ENCODE measurements around the gene NOVA1. TPM values are rescaled to one million over a fixed set of nuclear protein-coding genes. Genes with fewer than 3 reads are reported as not detected.

The NOVA1 gene
- polyA plus RNA-seq, 2 of the 4 experiments (the other 2 are of a cell fraction) = 5.1 to 9.8 TPM

DNA sequence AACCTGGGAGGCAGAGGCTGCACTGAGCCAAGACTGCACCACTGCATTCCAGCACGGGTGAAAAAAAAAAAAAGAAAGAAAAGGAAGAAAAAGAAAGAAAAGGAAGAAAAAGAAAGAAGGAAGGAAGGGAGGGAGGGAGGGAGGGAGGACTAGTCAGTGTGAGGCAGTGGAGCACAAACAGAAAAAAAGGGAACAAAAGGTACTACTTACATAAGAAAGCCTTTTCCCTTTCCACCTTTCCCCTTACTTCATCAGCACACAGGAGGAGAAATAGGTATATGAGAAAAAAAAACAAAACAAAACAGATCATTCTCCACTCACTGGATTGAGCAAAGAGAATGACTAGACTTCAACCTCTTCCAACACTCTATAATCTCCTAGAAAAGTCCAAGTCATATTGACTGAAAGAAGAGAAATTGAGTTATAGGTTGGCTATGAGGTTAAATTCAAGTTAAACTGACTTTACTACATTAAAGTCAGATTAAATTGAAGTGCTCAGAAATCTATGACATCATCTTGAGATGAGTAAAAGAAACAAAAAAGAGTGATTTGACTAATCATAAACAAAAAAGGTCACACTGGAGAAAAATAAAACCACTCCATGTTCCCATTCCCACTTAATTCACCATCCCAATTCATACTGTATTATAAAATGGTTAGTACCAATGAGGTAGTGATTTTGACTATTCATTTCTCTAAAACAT lies 43.6 kb downstream of the NOVA1 start (continued):
- TF ChIP-seq, protein P1, sequence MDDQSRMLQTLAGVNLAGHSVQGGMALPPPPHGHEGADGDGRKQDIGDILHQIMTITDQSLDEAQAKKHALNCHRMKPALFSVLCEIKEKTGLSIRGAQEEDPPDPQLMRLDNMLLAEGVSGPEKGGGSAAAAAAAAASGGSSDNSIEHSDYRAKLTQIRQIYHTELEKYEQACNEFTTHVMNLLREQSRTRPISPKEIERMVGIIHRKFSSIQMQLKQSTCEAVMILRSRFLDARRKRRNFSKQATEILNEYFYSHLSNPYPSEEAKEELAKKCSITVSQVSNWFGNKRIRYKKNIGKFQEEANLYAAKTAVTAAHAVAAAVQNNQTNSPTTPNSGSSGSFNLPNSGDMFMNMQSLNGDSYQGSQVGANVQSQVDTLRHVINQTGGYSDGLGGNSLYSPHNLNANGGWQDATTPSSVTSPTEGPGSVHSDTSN (IDR thresholded peaks at IDR 0.05) = no peak

DNA sequence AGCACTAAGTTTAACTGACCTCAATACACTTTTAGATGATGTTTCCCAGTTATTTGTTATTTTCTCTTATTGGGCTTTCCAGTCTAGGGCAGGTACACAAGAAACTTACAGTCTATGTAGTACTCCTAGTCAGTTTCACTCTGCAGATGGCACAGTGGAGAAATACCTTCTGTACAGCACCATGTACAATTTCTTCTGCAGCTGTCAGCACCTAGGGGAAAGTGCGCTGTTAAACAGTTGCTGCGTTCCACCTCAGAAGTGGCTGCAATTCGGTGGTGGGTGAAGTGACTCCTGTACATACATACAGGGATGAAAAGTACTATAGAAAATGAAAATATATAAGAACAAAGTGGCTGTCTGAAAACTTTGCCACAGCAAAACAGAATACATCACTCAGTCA lies 48.3 kb downstream of the NOVA1 start:
- Histone ChIP-seq H3K4me1 (no peaks in the 10 kb centered on the region), H3K4me2 (no peak overlapping the region), H3K27ac (no peak overlapping the region), H3K4me3 (no peak overlapping the region), H3K9me3 (no peaks in the 10 kb centered on the region)
- no peak for FAIRE-seq
- ChIA-PET POLR2A (no interaction called here), CTCF (interaction anchor here (0.6 kb wide), 1 partner anchor 129 kb away, joined by 3 read pairs; no protein-coding TSS in a partner anchor)
- 85% methylated on average over 3 of the region's 3 CpGs for WGBS (ENCODE audit: missing lambda C conversion rate)
- TF ChIP-seq, protein P2, sequence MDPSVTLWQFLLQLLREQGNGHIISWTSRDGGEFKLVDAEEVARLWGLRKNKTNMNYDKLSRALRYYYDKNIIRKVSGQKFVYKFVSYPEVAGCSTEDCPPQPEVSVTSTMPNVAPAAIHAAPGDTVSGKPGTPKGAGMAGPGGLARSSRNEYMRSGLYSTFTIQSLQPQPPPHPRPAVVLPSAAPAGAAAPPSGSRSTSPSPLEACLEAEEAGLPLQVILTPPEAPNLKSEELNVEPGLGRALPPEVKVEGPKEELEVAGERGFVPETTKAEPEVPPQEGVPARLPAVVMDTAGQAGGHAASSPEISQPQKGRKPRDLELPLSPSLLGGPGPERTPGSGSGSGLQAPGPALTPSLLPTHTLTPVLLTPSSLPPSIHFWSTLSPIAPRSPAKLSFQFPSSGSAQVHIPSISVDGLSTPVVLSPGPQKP (IDR thresholded peaks at IDR 0.05; ENCODE audit: low read depth, low read length) = no peak
- TF ChIP-seq EP300 (IDR thresholded peaks at IDR 0.05) = no peak
- no peak for TF ChIP-seq FOXS1 (CRISPR knock-in tag; IDR thresholded peaks at IDR 0.05)
- TF ChIP-seq CEBPB (IDR thresholded peaks at IDR 0.05) = no peak
- TF ChIP-seq ZSCAN20 (CRISPR knock-in tag; IDR thresholded peaks at IDR 0.05) = no peak
- no peak for TF ChIP-seq SMC3 (IDR thresholded peaks at IDR 0.05)
- no peak for TF ChIP-seq RFX5 (IDR thresholded peaks at IDR 0.05)
- no peak for TF ChIP-seq HDAC2 (IDR thresholded peaks at IDR 0.05)
- no peak for ATAC-seq
- DNase-seq (ENCODE audit: low read depth in 1 of 2, low spot score in 1 of 2) = no peak

DNA sequence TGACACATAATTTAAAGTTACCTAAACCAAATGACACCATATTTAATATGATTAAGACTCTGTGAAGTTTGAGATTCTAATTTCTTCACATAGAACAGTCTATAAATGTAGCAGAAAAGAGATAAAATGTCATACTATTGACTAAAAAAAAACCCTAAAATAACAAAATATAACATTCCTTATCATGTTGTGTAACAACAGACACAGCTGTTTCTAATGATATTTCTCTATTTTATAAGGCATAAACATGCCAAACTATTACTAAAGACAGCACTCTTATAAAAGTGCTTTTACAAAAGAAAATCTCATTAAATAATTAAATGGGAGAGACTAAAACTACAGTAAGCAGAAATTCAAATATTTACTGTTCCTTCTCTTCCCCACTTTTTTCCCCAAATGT lies 49.4 kb downstream of the NOVA1 start:
- POLR2A ChIA-PET = no interaction called here
- no peak overlapping the region for H3K4me3 ChIP-seq
- no peak for ATAC-seq

More for the DNA sequence above, 49.4 kb downstream of the NOVA1 start:
- CTCF ChIA-PET = no interaction called here
- no peak overlapping the region for H3K4me2 ChIP-seq
- no peaks in the 10 kb centered on the region for H3K4me1 ChIP-seq
- FAIRE-seq (no peak), DNase-seq (ENCODE audit: low read depth in 1 of 2, low spot score in 1 of 2) (no peak)
- no peaks in the 10 kb centered on the region for H3K9me3 ChIP-seq
- TF ChIP-seq, protein P3, sequence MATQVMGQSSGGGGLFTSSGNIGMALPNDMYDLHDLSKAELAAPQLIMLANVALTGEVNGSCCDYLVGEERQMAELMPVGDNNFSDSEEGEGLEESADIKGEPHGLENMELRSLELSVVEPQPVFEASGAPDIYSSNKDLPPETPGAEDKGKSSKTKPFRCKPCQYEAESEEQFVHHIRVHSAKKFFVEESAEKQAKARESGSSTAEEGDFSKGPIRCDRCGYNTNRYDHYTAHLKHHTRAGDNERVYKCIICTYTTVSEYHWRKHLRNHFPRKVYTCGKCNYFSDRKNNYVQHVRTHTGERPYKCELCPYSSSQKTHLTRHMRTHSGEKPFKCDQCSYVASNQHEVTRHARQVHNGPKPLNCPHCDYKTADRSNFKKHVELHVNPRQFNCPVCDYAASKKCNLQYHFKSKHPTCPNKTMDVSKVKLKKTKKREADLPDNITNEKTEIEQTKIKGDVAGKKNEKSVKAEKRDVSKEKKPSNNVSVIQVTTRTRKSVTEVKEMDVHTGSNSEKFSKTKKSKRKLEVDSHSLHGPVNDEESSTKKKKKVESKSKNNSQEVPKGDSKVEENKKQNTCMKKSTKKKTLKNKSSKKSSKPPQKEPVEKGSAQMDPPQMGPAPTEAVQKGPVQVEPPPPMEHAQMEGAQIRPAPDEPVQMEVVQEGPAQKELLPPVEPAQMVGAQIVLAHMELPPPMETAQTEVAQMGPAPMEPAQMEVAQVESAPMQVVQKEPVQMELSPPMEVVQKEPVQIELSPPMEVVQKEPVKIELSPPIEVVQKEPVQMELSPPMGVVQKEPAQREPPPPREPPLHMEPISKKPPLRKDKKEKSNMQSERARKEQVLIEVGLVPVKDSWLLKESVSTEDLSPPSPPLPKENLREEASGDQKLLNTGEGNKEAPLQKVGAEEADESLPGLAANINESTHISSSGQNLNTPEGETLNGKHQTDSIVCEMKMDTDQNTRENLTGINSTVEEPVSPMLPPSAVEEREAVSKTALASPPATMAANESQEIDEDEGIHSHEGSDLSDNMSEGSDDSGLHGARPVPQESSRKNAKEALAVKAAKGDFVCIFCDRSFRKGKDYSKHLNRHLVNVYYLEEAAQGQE (IDR thresholded peaks at IDR 0.05) = no peak
- no peak for TF ChIP-seq EP300 (IDR thresholded peaks at IDR 0.05)
- TF ChIP-seq EHF (CRISPR knock-in tag; IDR thresholded peaks at IDR 0.05) = no peak
- no peak for TF ChIP-seq CEBPB (IDR thresholded peaks at IDR 0.05)
- TF ChIP-seq HOXB5 (CRISPR knock-in tag; IDR thresholded peaks at IDR 0.05) = no peak
- no peak for TF ChIP-seq HDAC2 (IDR thresholded peaks at IDR 0.05)
- no peak for TF ChIP-seq CBX8 (IDR thresholded peaks at IDR 0.05)
- TF ChIP-seq, protein P2 (IDR thresholded peaks at IDR 0.05; ENCODE audit: low read depth, low read length) = no peak
- no peak for TF ChIP-seq BHLHE40 (IDR thresholded peaks at IDR 0.05; ENCODE audit: low read depth, low read length)
- no peak for TF ChIP-seq POLR2A (IDR thresholded peaks at IDR 0.05; ENCODE audit: low read length)
- TF ChIP-seq FOSB (CRISPR knock-in tag; IDR thresholded peaks at IDR 0.05) = no peak
- TF ChIP-seq, protein P4, sequence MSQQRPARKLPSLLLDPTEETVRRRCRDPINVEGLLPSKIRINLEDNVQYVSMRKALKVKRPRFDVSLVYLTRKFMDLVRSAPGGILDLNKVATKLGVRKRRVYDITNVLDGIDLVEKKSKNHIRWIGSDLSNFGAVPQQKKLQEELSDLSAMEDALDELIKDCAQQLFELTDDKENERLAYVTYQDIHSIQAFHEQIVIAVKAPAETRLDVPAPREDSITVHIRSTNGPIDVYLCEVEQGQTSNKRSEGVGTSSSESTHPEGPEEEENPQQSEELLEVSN (IDR thresholded peaks at IDR 0.05; ENCODE audit: borderline replicate concordance, low read depth) = no peak
- no peak for TF ChIP-seq ZSCAN20 (CRISPR knock-in tag; IDR thresholded peaks at IDR 0.05)
- TF ChIP-seq FOSL2 (IDR thresholded peaks at IDR 0.05) = no peak
- TF ChIP-seq FOSL2 (CRISPR knock-in tag; IDR thresholded peaks at IDR 0.05) = no peak
- TF ChIP-seq KDM1A (IDR thresholded peaks at IDR 0.05; ENCODE audit: low read depth) = no peak
- no peak for TF ChIP-seq FOXS1 (CRISPR knock-in tag; IDR thresholded peaks at IDR 0.05)
- no peak for TF ChIP-seq CBX2 (IDR thresholded peaks at IDR 0.05; ENCODE audit: borderline replicate concordance, low read depth)
- no peak overlapping the region for H3K27ac ChIP-seq
